B cell (primary cell): ENCODE data around the gene MBNL2. TPM values are rescaled to one million over a fixed set of nuclear protein-coding genes. Genes with fewer than 3 reads are reported as not detected.

Source experiments
- ATAC-seq: fragments of 200-7000 bp; cut with Tn5 transposase; one replicate; pipeline ENCODE4 v1.10.0; 2021; ENCODE audit warnings: low read depth, mild to moderate bottlenecking, moderate number of reproducible peaks, moderate library complexity
- CTCF ChIA-PET: fragments of 350-600 bp; sonication (Branson Sonifier 250); formaldehyde crosslinking; loops from one replicate; lab custom pipeline; 2021; ENCODE audit warnings: antibody characterized with exemption, inconsistent platforms; lab: Charles Lee
- POLR2A ChIA-PET: fragments of 350-600 bp; sonication (Branson Sonifier 250); formaldehyde crosslinking; loops from one replicate; lab custom pipeline; 2021; ENCODE audit warnings: antibody characterized with exemption; lab: Charles Lee
- DNase-seq: peaks from one replicate; pipeline ENCODE4 v3.0.0; 2013
- H2AFZ ChIP-seq: 2 replicates; pipeline ENCODE4 v1.6.1; 2012; ENCODE audit warnings: mild to moderate bottlenecking, low read depth, low read length; ENCODE audit not compliant: insufficient read depth, poor library complexity, severe bottlenecking
- H3K27ac ChIP-seq, 2 donors: 1 replicate in 1 of 2; 2 replicates in 1 of 2; pipeline ENCODE4 v1.5.1; 2012 to 2013; ENCODE audit warnings: low read length in 2 of 2, mild to moderate bottlenecking in 2 of 2, moderate library complexity in 1 of 2
- H3K27me3 ChIP-seq, 4 experiments: fragments of 200-600 bp in 1 of 4; sonication (generic) in 1 of 4; replicated peaks in 1 of 4; 1 replicate in 2 of 4; 2 replicates in 2 of 4; pipeline versions ENCODE4 v1.6.1 to v1.7.0; 2013 to 2016; ENCODE audit warnings: low read length in 3 of 4, mild to moderate bottlenecking in 2 of 4, mixed read lengths in 1 of 4, moderate library complexity in 1 of 4; ENCODE audit not compliant: insufficient read depth in 4 of 4, control insufficient read depth in 3 of 4; ENCODE audit errors: control extremely low read depth in 1 of 4
- H3K36me3 ChIP-seq, 2 experiments: replicated peaks in 1 of 2; 1 replicate in 1 of 2; 2 replicates in 1 of 2; pipeline versions ENCODE4 v1.6.1 to v1.7.1; 2013; ENCODE audit warnings: low read length in 1 of 2; ENCODE audit not compliant: insufficient read depth in 2 of 2, control insufficient read depth in 1 of 2; ENCODE audit errors: control extremely low read depth in 1 of 2, extremely low read depth in 1 of 2
- H3K4me1 ChIP-seq, 2 donors: fragments of 200-600 bp in 1 of 2; sonication (generic) in 1 of 2; 1 replicate in 1 of 2; 2 replicates in 1 of 2; pipeline versions ENCODE4 v1.5.1 to v1.6.1; 2013 to 2017; ENCODE audit warnings: low read length in 2 of 2; ENCODE audit not compliant: control insufficient read depth in 2 of 2, insufficient read depth in 2 of 2
- H3K4me2 ChIP-seq: replicated peaks from 2 replicates; pipeline ENCODE3; 2012; ENCODE audit warnings: mild to moderate bottlenecking, low read depth, low read length; ENCODE audit not compliant: poor library complexity, severe bottlenecking
- H3K4me3 ChIP-seq, 5 experiments: fragments of 200-600 bp in 1 of 5; sonication (generic) in 1 of 5; 1 replicate in 3 of 5; 2 replicates in 2 of 5; pipeline versions ENCODE4 v1.5.1 to v1.7.0; 2011 to 2016; ENCODE audit warnings: low read length in 4 of 5, mild to moderate bottlenecking in 4 of 5, low read depth in 2 of 5, control low read depth in 1 of 5, moderate library complexity in 1 of 5; ENCODE audit not compliant: insufficient read depth in 1 of 5; ENCODE audit errors: control extremely low read depth in 1 of 5, extremely low read depth in 1 of 5
- H3K79me2 ChIP-seq: fragments of 200-600 bp; sonication (generic); one replicate; pipeline ENCODE4 v1.6.0; 2016; ENCODE audit warnings: low read length; ENCODE audit not compliant: control insufficient read depth, insufficient read depth
- H3K9ac ChIP-seq: fragments of 200-600 bp; sonication (generic); 2 replicates; pipeline ENCODE4 v1.6.1; 2017; ENCODE audit warnings: mild to moderate bottlenecking, low read length, moderate library complexity
- H3K9me3 ChIP-seq, 3 donors: one replicate each; pipeline versions ENCODE4 v1.6.1 to v1.7.1; 2013; ENCODE audit warnings: low read length in 2 of 3; ENCODE audit not compliant: control insufficient read depth in 2 of 3, insufficient read depth in 1 of 3; ENCODE audit errors: control extremely low read depth in 1 of 3
- H4K20me1 ChIP-seq: 2 replicates; pipeline ENCODE4 v1.6.0; 2012; ENCODE audit warnings: mild to moderate bottlenecking, low read length; ENCODE audit not compliant: insufficient read depth, control insufficient read depth, poor library complexity, severe bottlenecking
- H3K27ac Mint-ChIP-seq: one replicate; pipeline ENCODE4 v1.8.0; 2021; ENCODE audit warnings: mixed read lengths
- H3K27me3 Mint-ChIP-seq: one replicate; pipeline ENCODE4 v1.8.0; 2021; ENCODE audit warnings: mixed read lengths
- H3K4me1 Mint-ChIP-seq: one replicate; pipeline ENCODE4 v1.8.0; 2021; ENCODE audit warnings: mixed read lengths
- H3K4me3 Mint-ChIP-seq: one replicate; pipeline ENCODE4 v1.8.0; 2021; ENCODE audit warnings: mixed read lengths
- H3K9me3 Mint-ChIP-seq: one replicate; pipeline ENCODE4 v1.8.0; 2022; ENCODE audit warnings: mixed read lengths; ENCODE audit not compliant: insufficient read depth
- EZH2 ChIP-seq: IDR thresholded peaks from 2 replicates; pipeline ENCODE4 v1.6.1; 2012; ENCODE audit warnings: borderline replicate concordance, low read depth, mild to moderate bottlenecking, moderate library complexity, low read length; ENCODE audit not compliant: insufficient read depth, poor library complexity, severe bottlenecking
- WGBS: methylation state at CpG from one replicate; pipeline ENCODE4 v1.1.5; 2013; ENCODE audit warnings: missing lambda C conversion rate; ENCODE audit not compliant: insufficient coverage; 5-methylcytosine and 5-hydroxymethylcytosine counted together
- intact Hi-C: fragments of 100-400 bp; cut with micrococcal nuclease; formaldehyde crosslinking; loops from one replicate; pipeline ENCODE4 v1.10.0; 2022
- polyA plus RNA-seq: library from polyadenylated mRNA; depleted of rRNA; stranded (reverse); fragments of >200 nt; gene quantifications from 2 replicates; pipeline ENCODE4 v1.2.3, GENCODE V29; 2012
- total RNA-seq, 2 donors: library from RNA; stranded (reverse); fragments of 120-200 nt in 1 of 2; gene quantifications; 1 replicate in 1 of 2; 2 replicates in 1 of 2; pipeline versions ENCODE4 v1.2.3 to v1.2.4, GENCODE V29; 2013 to 2022
- TF ChIP-seq, protein P1 (sequence below): fragments of 200-600 bp; IDR thresholded peaks from one replicate; pipeline ENCODE4 v1.8.0; 2022; ENCODE audit warnings: antibody characterized with exemption, mild to moderate bottlenecking

Gene MBNL2
- total and polyA plus RNA-seq, 2 donors (not counting 1 experiment from before 2014, with no cell fraction given), result 6.9 to 50.1 TPM

DNA sequence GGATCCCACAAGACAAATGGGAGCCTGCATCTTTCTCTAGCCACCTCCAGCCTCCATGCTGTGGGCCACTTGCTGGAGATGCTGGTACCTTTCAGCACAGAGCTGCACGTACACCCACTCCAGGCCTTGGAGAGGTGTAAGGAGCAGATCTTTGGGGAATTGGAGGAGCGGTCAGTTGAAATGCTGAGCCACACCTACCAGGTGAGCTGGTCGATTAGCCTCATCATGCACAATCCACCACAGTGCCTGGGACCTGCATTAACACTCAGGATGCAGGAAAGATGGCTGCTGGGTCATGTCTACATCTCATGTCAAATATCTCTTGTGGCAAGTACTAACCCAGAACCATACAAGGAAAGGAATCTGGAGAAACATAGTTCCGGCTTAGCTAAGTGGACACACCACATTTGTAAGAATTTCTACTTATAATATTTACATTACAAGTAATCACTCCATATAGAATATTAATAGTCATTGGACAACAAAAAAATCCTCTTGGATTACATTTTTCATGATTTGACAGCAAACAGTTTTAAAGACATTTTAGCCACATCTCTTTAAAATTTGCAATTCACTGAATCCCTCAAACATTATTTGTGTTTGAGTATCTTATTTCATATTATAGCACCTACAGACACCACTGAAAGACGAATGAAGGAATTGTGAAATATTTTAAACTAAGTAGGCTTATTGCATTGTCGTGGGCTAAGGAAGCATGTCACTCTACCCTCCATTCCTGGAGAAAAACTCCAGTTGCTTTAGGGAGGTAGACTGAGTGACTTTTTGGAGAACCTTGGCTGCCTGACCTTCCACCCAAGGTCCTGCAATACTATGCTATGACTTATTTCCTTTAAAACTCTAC is 21.8 kb upstream of the MBNL2 start:
- Mint-ChIP-seq H3K9me3 (no peaks in the 10 kb centered on the region), H3K4me3 (no peak overlapping the region), H3K4me1 (no peaks in the 10 kb centered on the region), H3K27ac (no peak overlapping the region), H3K27me3 (peaks cover 42% of the 10 kb centered on the region)
- Histone ChIP-seq H3K9me3 (no peaks in the 10 kb centered on the region), H3K27me3 (peaks cover 0 to 12% (median 8%) of the 10 kb centered on the region in 4 experiments), H3K27ac (no peak overlapping the region), H3K9ac (no peak overlapping the region), H3K4me2 (no peak overlapping the region), H3K4me1 (no peaks in the 10 kb centered on the region), H3K4me3 (no peak overlapping the region), H3K36me3 (no peaks in the 10 kb centered on the region), H2AFZ (no peak overlapping the region), H4K20me1 (no peaks in the 10 kb centered on the region), H3K79me2 (no peaks in the 10 kb centered on the region)
- WGBS, result 91% methylated on average over 3 of the region's 6 CpGs
- no peak for DNase-seq
- TF ChIP-seq, protein P1, sequence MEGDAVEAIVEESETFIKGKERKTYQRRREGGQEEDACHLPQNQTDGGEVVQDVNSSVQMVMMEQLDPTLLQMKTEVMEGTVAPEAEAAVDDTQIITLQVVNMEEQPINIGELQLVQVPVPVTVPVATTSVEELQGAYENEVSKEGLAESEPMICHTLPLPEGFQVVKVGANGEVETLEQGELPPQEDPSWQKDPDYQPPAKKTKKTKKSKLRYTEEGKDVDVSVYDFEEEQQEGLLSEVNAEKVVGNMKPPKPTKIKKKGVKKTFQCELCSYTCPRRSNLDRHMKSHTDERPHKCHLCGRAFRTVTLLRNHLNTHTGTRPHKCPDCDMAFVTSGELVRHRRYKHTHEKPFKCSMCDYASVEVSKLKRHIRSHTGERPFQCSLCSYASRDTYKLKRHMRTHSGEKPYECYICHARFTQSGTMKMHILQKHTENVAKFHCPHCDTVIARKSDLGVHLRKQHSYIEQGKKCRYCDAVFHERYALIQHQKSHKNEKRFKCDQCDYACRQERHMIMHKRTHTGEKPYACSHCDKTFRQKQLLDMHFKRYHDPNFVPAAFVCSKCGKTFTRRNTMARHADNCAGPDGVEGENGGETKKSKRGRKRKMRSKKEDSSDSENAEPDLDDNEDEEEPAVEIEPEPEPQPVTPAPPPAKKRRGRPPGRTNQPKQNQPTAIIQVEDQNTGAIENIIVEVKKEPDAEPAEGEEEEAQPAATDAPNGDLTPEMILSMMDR, result no peak
- no peak for TF ChIP-seq EZH2
- POLR2A ChIA-PET, result no interaction called here
- intact Hi-C loops, result no loop called here
- CTCF ChIA-PET, result no interaction called here
- ATAC-seq, result no peak

DNA sequence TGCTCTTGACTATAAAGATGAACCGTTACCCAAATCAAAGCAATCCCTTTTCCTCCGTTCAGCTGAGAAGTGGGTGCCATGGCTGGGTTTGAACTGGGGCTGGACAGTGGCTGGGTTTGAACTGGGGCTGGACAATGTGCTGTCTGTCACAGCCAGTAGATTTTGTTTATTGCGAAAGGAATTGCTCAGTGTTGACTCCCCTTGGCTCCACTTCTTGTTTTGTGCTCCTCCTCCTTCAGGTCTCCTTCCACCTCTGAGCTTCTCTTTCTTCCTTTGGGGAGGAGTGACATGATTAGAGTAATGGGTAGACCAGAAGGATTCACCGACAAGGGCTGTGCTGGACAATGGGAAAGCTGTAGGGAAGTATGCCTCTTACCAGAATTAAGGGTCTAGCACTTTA is 19.4 kb upstream of the MBNL2 start:
- no peaks in the 10 kb centered on the region for H3K36me3 ChIP-seq
- no peak overlapping the region for H3K9ac ChIP-seq
- Mint-ChIP-seq H3K27ac (no peak overlapping the region), H3K27me3 (peaks cover 28% of the 10 kb centered on the region), H3K4me1 (no peaks in the 10 kb centered on the region), H3K4me3 (no peak overlapping the region), H3K9me3 (no peaks in the 10 kb centered on the region)
- ChIA-PET POLR2A (no interaction called here), CTCF (no interaction called here)
- DNase-seq, result no peak
- no peak overlapping the region for H3K4me2 ChIP-seq
- intact Hi-C loops, result no loop called here
- no peaks in the 10 kb centered on the region for H3K79me2 ChIP-seq
- TF ChIP-seq EZH2, result no peak
- TF ChIP-seq, protein P1, result no peak
- WGBS, result 100% methylated on average over 2 of the region's 4 CpGs
- H4K20me1 ChIP-seq, result no peaks in the 10 kb centered on the region
- H2AFZ ChIP-seq, result no peak overlapping the region
- H3K4me3 ChIP-seq, result no peak overlapping the region
- H3K27ac ChIP-seq, result no peak overlapping the region
- ATAC-seq, result no peak
- H3K9me3 ChIP-seq, result peaks cover 0 to 1% (median 0%) of the 10 kb centered on the region in 3 donors
- no peaks in the 10 kb centered on the region for H3K4me1 ChIP-seq
- peaks cover 0 to 14% (median 9%) of the 10 kb centered on the region in 4 experiments for H3K27me3 ChIP-seq
